Inferior parietal cortex (tissue), 1 donor: ENCODE results near the gene UGT1A10.

Experiments
- DNase-seq: peaks from one replicate; pipeline ENCODE4 v3.0.0-alpha.2; 2016; ENCODE audit errors: extremely low spot score

Gene UGT1A10

GRCh38 chr2:233803994-233804393 is 167.7 kb downstream of the UGT1A10 start:
- DNase-seq: no peak

GRCh38 chr2:233807215-233807865 is 171.1 kb downstream of the UGT1A10 start:
- no peak for DNase-seq

DNA sequence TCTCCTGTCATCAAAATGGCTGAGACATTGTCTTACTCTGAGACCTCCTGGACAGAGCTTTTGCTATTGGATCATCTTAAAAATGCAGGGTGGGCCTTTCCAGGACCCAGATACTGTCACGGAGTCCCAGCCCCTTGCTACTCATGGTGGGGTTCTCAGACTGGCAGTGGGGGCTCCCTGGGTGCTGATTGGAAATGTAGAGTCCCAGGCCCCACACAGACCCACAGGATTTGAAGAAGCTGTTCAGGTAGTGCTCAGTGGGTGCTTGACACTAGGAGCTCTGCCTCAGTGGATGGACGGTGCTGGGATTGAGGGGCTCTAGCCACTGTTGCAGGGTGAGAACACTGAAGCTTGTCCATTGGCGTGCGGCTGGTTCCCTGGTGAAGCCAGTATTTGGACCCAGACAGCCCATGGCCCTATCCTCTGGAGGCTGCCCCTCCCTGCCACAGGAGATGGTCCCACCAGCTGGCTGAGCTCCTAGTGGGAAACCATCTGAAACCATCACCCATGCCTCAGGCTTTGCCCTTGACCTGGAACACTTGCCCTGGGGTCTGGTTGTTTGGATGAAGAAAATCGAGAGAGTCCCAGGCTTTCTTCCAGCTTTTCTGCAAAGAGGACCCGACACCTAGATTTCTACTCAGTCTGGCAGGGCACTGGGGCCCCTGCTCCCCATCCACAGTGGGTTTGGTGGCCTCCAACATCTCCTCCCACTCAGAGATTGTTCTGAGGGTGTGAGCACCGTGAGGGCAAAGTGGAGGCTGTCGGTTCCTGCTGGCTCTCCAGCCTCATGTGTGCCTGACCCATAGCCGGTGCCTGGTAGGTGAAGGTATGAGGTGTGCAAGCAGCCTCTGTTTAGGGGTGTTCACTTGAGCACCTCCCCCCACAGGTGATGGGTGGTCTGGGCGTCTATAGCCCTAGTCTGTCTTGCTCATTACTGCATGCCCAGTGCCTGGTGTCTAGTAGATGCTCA is 172.0 kb downstream of the UGT1A10 start:
- DNase-seq: no peak

GRCh38 chr2:233810385-233810784 is 174.1 kb downstream of the UGT1A10 start:
- DNase-seq: no peak

GRCh38 chr2:233811087-233811486 is 174.8 kb downstream of the UGT1A10 start:
- no peak for DNase-seq

DNA sequence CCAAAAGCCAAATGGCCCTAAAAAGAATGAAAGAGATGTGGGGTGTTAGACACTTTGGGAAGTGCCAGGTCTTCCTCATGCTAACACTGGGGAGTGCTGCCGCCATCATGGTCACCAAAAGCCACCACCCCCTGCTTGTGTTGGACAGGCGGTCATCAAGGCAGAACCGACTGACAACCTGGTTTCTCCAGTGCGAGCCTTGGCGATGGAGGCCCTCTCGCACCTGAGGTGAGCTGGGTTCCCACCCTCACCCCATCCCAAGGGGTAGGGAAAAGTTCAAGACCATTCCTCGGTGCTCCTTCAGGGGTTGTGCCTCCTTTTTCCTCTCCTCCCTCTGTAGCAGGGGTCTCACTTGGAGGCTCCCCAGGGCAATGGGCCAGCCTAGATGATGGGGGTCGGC is 175.5 kb downstream of the UGT1A10 start:
- DNase-seq: no peak

- DNase-seq: no peak
Measured at GRCh38 chr2:233813236-233814055, 177.2 kb downstream of the UGT1A10 start.

- no peak for DNase-seq
Measured at GRCh38 chr2:233814056-233814835, 178.0 kb downstream of the UGT1A10 start.

GRCh38 chr2:233815861-233816260 is 179.6 kb downstream of the UGT1A10 start:
- no peak for DNase-seq

GRCh38 chr2:233816334-233816733 is 180.1 kb downstream of the UGT1A10 start:
- DNase-seq: no peak

DNA sequence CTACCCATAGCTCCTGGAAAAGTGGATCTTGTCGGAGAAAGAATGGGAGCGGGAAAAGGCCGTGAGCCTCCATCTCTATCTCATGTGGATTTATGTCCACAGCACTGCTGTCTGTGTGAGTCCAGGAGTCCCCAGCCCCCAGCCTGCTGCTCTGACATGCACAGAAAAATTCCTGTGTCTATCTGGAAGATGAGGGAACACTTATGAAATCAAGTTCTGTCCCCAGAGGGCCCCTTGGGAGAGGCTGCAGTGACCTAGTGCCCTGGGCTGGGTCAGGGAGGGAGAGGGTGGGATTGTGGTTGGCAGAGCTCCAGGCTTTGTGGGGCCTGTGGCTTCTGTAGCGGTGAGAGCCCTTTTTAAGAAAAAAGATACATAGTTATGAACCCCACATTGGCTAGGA is 180.5 kb downstream of the UGT1A10 start:
- no peak for DNase-seq

- DNase-seq: no peak
Measured at GRCh38 chr2:233817361-233817911, 181.2 kb downstream of the UGT1A10 start.

DNA sequence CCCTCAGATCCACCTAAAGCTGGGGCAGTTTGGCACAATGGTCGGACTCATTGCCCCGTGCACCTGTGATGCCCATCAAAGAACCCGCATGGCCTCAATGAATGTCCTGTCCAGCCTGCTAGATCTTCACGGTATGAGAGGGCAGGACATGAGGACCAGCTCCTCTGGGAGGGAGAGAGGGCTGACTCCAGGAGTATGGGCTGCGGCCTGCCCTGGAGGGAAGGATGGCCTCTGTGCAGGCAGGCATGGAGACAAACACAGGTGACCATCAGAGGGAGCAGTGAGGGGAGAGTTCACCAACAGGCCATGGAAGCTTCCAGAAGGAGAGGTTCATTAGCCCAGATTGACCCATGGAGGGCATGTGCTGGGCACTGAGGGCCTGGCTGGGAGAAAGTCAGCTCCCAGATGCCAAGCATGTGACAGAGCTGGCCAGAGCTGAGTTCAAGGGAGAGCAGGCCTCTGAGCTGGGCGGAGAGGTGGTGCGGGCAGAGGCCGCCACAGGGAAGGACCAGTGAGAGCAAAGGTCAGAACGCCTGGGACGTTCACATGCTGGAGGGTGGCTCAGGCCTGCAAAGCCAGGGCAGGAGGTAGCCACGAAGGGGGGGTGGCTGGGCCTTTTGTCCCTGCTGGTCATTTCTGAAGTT is 181.9 kb downstream of the UGT1A10 start:
- no peak for DNase-seq

DNA sequence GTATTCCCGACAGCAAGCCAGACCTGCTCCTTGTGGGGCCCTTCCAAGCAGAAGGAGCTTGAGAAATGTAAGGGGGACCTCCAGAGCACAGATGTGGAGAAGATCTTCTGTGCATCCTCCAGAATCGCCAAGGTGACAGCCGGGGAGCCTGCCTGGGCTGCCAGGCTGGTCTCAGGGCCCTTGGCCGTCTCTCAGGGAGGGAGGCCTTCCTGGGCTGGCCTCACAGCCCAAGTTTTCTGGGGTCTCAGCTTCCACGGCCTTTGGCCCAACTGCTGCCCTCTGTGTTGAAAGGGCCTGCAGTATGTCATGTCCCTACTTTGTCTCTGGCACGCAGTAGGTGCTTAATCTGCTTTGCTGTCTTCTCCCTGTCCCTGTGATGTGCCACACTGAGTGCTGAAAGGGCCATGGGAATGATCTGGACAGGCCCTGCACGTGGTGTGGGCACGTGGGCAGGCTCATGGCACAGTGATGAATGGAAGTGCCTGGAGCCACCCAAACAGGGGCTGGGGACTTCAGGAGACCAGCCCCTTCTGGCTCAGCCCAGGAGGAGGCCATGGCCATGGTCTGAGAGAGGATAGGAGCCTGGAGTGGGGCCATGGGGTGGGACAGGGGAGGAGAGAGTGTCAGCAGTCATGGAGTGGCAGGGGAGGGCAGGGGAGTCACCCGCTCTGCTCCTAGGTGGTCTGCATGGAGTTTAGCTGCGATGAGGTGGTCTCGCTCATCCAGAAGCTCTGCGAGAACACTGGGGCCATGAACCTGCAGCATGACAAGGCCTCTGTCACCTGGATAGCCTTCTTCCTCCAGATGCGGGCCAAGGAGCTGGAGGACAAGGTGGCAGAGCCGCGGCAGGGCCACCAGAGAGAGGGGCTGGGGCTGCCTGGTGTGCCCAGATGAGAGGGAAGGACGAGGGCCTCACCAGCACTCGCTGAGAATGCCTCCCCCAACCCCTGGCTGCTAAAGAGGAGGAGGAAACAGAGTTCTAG is 182.7 kb downstream of the UGT1A10 start:
- DNase-seq: no peak

DNA sequence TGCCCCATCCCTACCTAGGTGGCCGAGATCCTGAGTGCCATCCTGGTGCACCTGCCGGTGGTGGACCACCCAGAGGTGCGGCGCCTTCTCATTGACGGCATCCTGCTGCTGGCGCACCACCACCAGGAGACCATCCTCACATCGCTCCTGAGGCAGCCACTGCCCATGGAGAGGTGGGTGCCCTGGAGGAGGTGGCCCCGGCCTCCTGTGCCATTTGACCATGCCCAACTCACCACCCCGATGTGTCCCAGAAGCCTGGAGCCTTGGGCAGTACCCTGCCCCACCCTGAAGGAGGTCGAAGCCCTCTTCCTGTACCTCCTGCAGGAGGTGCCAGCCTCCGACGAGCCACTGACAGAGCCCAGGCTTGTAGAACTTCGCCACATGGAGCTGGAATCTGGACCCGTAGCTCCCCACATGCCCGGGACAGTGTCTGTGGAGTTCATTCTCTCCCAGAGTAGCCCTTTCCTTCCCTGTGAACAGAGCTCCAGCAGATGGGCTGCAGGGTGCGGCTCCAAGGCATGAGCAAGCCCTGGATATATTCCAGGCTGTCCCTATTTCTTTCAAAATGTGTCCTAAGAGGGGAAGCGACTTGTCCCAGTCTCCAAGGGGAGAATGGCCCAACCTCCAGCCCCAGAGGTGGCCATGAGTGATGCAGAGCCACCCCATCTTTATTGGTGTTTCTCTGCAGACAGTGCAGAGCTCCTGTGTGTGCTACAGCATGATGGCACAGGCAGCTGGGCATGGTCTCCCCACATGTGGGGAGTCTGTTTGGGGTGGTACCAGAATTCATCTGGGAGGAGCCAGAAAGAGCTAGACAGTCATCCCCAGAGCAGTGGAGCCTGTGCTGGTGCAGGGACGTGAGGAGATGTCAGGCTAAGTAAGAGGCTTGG is 183.9 kb downstream of the UGT1A10 start:
- DNase-seq: no peak

DNA sequence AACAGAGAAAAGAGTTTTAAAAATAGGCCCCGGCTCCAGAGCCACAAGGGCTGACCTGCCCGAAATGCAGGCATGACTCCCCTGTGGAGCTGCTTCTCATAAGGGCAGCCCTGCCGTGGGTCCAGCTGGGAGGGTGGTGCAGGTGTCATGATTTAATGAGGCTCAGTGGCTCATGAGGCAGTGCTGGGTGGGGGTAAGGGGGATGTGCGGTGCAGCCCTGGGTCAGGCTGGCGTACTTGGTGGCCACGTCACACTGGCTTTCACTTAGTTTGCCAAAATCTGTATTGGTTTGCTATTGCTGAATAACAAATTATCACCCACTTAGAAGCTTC is 184.5 kb downstream of the UGT1A10 start:
- no peak for DNase-seq

DNA sequence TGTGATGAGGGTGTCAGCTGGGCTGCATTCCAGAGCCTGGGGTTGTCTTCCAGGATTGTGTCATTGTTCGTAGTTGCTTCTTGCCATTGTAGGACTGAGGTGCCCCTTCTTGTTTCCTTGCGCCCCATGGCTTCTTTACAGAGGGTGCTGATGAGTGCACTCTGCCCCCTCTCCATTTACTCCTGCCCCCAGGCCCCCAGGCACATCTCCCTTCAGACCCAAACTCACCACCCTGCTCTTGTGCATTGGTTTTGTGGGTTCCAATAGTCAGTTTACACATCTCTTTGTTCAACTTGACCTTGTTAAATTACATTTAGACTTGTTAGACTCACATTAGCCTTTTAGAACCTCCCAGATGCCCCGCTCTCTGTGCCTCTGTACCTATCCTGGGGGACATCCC is 184.9 kb downstream of the UGT1A10 start:
- no peak for DNase-seq

GRCh38 chr2:233821709-233822100 is 185.5 kb downstream of the UGT1A10 start:
- DNase-seq: no peak
